KMS-11 (cell line): Measurements from ENCODE around the gene ZMYND11.

ENCODE experiments used
- H2AFZ ChIP-seq: fragments of 200-600 bp; sonication (generic); 2 replicates; pipeline ENCODE4 v1.6.1; 2016; ENCODE audit warnings: antibody characterized with exemption, mixed run types, low read depth
- H3K27ac ChIP-seq: fragments of 200-600 bp; sonication (generic); 2 replicates; pipeline ENCODE4 v1.6.1; 2016; ENCODE audit warnings: mild to moderate bottlenecking, mixed run types
- H3K27me3 ChIP-seq: fragments of 200-600 bp; sonication (generic); 2 replicates; pipeline ENCODE4 v1.6.1; 2017; ENCODE audit warnings: mild to moderate bottlenecking, low read depth, mixed run types, moderate library complexity; ENCODE audit not compliant: insufficient read depth
- H3K36me3 ChIP-seq: fragments of 200-600 bp; sonication (generic); 2 replicates; pipeline ENCODE4 v1.6.1; 2017; ENCODE audit warnings: mild to moderate bottlenecking, mixed run types; ENCODE audit not compliant: insufficient read depth
- H3K4me1 ChIP-seq: fragments of 200-600 bp; sonication (generic); 2 replicates; pipeline ENCODE4 v1.6.1; 2016; ENCODE audit warnings: mild to moderate bottlenecking, low read depth, mixed run types; ENCODE audit not compliant: poor library complexity, severe bottlenecking
- H3K4me2 ChIP-seq: fragments of 200-600 bp; sonication (generic); 2 replicates; pipeline ENCODE4 v1.7.0; 2016; ENCODE audit warnings: mild to moderate bottlenecking, mixed run types
- H3K4me3 ChIP-seq: fragments of 200-600 bp; sonication (generic); IDR thresholded peaks from 2 replicates; pipeline ENCODE4 v1.6.1; 2017; ENCODE audit warnings: low read depth, low read length, mixed read lengths; ENCODE audit not compliant: insufficient read depth
- H3K79me2 ChIP-seq: fragments of 200-600 bp; sonication (generic); 2 replicates; pipeline ENCODE4 v1.6.1; 2016; ENCODE audit warnings: low read depth, mixed run types; ENCODE audit not compliant: insufficient read depth
- H3K9ac ChIP-seq: fragments of 200-600 bp; sonication (generic); 2 replicates; pipeline ENCODE4 v1.6.1; 2016; ENCODE audit warnings: mild to moderate bottlenecking, mixed run types
- H4K20me1 ChIP-seq: fragments of 200-600 bp; sonication (generic); 2 replicates; pipeline ENCODE4 v1.6.1; 2016; ENCODE audit warnings: mild to moderate bottlenecking, mixed run types; ENCODE audit not compliant: insufficient read depth
- TF ChIP-seq, protein P1 (sequence below): fragments of 200-600 bp; sonication (generic); conservative IDR thresholded peaks from 2 replicates; pipeline ENCODE4 v1.6.1; 2017; ENCODE audit warnings: low read depth, mild to moderate bottlenecking, antibody characterized with exemption, low read length, moderate library complexity, mixed read lengths

ZMYND11 gene

DNA sequence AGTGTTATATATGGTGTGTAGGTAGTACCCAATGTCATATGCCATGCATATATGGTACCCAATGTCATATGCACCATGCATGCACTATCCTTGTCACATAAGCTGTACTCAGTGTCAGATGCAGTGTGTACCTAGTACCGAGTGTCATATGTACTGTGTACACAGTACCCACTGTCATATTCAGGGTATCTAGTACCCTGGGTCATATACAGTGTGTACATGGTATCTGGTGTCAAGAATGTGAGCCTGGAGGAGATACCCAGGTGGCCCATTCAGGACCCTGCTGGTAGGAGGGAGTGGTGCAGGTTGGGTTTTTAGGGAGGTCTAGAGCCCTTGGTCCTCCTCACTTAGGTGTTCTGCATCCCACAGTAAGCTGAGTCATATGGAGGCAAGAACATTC, 1.8 kb downstream of the ZMYND11 start:
- Histone ChIP-seq H3K36me3 (no peaks in the 10 kb centered on the region), H3K9ac (no peak overlapping the region), H2AFZ (no peak overlapping the region), H3K4me3 (peak overlapping the region; percentile 68), H4K20me1 (0 out of 2 replicates have a peak, but pooled peaks cover 9% of the 10 kb centered on the region), H3K4me1 (peaks cover 28% of the 10 kb centered on the region), H3K79me2 (peaks cover 61% of the 10 kb centered on the region), H3K4me2 (peak overlapping the region; percentile 72), H3K27ac (no peak overlapping the region), H3K27me3 (no peaks in the 10 kb centered on the region)
- TF ChIP-seq, protein P1, sequence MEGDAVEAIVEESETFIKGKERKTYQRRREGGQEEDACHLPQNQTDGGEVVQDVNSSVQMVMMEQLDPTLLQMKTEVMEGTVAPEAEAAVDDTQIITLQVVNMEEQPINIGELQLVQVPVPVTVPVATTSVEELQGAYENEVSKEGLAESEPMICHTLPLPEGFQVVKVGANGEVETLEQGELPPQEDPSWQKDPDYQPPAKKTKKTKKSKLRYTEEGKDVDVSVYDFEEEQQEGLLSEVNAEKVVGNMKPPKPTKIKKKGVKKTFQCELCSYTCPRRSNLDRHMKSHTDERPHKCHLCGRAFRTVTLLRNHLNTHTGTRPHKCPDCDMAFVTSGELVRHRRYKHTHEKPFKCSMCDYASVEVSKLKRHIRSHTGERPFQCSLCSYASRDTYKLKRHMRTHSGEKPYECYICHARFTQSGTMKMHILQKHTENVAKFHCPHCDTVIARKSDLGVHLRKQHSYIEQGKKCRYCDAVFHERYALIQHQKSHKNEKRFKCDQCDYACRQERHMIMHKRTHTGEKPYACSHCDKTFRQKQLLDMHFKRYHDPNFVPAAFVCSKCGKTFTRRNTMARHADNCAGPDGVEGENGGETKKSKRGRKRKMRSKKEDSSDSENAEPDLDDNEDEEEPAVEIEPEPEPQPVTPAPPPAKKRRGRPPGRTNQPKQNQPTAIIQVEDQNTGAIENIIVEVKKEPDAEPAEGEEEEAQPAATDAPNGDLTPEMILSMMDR = peak; percentile 70; the same call in 1 of the 2 replicates

GRCh38 chr10:137606-138005, 2.4 kb downstream of the ZMYND11 start:
- Histone ChIP-seq H3K9ac (no peak overlapping the region), H3K4me2 (no peak overlapping the region)

GRCh38 chr10:142371-142770, 7.1 kb downstream of the ZMYND11 start:
- Histone ChIP-seq H4K20me1 (peaks cover 6% of the 10 kb centered on the region; the same call in 1 of the 2 replicates), H3K9ac (no peak overlapping the region), H3K27ac (no peak overlapping the region), H3K4me1 (peaks cover 4% of the 10 kb centered on the region), H3K36me3 (no peaks in the 10 kb centered on the region), H3K4me2 (no peak overlapping the region), H3K79me2 (peaks cover 93% of the 10 kb centered on the region), H3K4me3 (no peak overlapping the region), H3K27me3 (no peaks in the 10 kb centered on the region), H2AFZ (no peak overlapping the region)
- TF ChIP-seq, protein P1 = no peak

More at GRCh38 chr10:137606-138005, 2.4 kb downstream of the ZMYND11 start:
- Histone ChIP-seq H3K27ac (no peak overlapping the region), H3K27me3 (no peaks in the 10 kb centered on the region), H3K4me3 (no peak overlapping the region), H3K4me1 (peaks cover 24% of the 10 kb centered on the region), H4K20me1 (0 out of 2 replicates have a peak, but pooled peaks cover 9% of the 10 kb centered on the region), H3K79me2 (peaks cover 67% of the 10 kb centered on the region), H2AFZ (no peak overlapping the region), H3K36me3 (no peaks in the 10 kb centered on the region)
- TF ChIP-seq, protein P1 = no peak

- TF ChIP-seq, protein P1 = no peak
- no peaks in the 10 kb centered on the region for H4K20me1 ChIP-seq
- no peak overlapping the region for H3K27ac ChIP-seq
- peaks cover 3% of the 10 kb centered on the region; the same call in 1 of the 2 replicates for H3K36me3 ChIP-seq
- H2AFZ ChIP-seq = no peak overlapping the region
- no peak overlapping the region for H3K9ac ChIP-seq
- H3K79me2 ChIP-seq = peaks cover 61% of the 10 kb centered on the region
- H3K4me2 ChIP-seq = no peak overlapping the region
- no peaks in the 10 kb centered on the region for H3K4me1 ChIP-seq
- H3K27me3 ChIP-seq = no peaks in the 10 kb centered on the region
- no peak overlapping the region for H3K4me3 ChIP-seq
Measured at GRCh38 chr10:152915-153314, 17.7 kb downstream of the ZMYND11 start.
